SK-N-SH (cell line): ENCODE data around the gene C13orf46. TPM values are rescaled to one million over a fixed set of nuclear protein-coding genes. Genes with fewer than 3 reads are reported as not detected.

Experiments
- CTCF ChIA-PET: fragments of 300-600, 350-600 bp; formaldehyde crosslinking; extraction: SDS; loops from one replicate; lab custom pipeline; 2021; lab: Yijun Ruan, JAX
- POLR2A ChIA-PET: fragments of 350-600 bp; sonication (Branson Sonifier 250); formaldehyde crosslinking; extraction: SDS; loops from one replicate; lab custom pipeline; 2020; ENCODE audit warnings: antibody characterized with exemption, inconsistent platforms; lab: Yijun Ruan, JAX
- DNase-seq: peaks from one replicate; pipeline ENCODE4 v3.0.0; 2012
- H2AFZ ChIP-seq: fragments of 200-600 bp; sonication (generic); 2 replicates; pipeline ENCODE4 v1.8.1; 2016; ENCODE audit warnings: antibody characterized with exemption, mild to moderate bottlenecking, low read depth
- H3F3A ChIP-seq: fragments of 200-600 bp; sonication (generic); replicated peaks from 2 replicates; pipeline ENCODE3; 2016; ENCODE audit warnings: antibody characterized with exemption, mild to moderate bottlenecking; ENCODE audit not compliant: insufficient read depth
- H3K27ac ChIP-seq, 2 experiments: fragments of 200-500 bp in 1 of 2; fragments of 200-600 bp in 1 of 2; sonication (Bioruptor generic) in 1 of 2; sonication (generic), shearing (Covaris generic) in 1 of 2; 2 replicates each; pipeline versions ENCODE4 v1.5.1 to v1.6.1; 2014 to 2016; ENCODE audit warnings: low read depth in 2 of 2, inconsistent platforms in 1 of 2, low read length in 1 of 2, mild to moderate bottlenecking in 1 of 2, mixed read lengths in 1 of 2
- H3K27me3 ChIP-seq: fragments of 200-600 bp; sonication (generic), shearing (Covaris generic); 2 replicates; pipeline ENCODE4 v1.6.1; 2016; ENCODE audit warnings: mixed run types; ENCODE audit not compliant: insufficient read depth
- H3K36me3 ChIP-seq, 2 experiments: fragments of 200-500 bp in 1 of 2; fragments of 200-600 bp in 1 of 2; sonication (Bioruptor generic) in 1 of 2; sonication (generic) in 1 of 2; replicated peaks in 1 of 2; 2 replicates each; pipeline versions ENCODE3 to v1.5.1; 2014 to 2016; ENCODE audit warnings: low read length in 1 of 2, mild to moderate bottlenecking in 1 of 2; ENCODE audit not compliant: insufficient read depth in 2 of 2, control insufficient read depth in 1 of 2
- H3K4me1 ChIP-seq, 2 experiments: fragments of 200-500 bp in 1 of 2; fragments of 200-600 bp in 1 of 2; sonication (Bioruptor generic) in 1 of 2; sonication (generic), shearing (Covaris generic) in 1 of 2; 2 replicates each; pipeline versions ENCODE4 v1.5.1 to v1.6.1; 2014 to 2016; ENCODE audit warnings: low read depth in 1 of 2, low read length in 1 of 2, mixed run types in 1 of 2; ENCODE audit not compliant: insufficient read depth in 2 of 2, control insufficient read depth in 1 of 2
- H3K4me2 ChIP-seq: fragments of 200-600 bp; sonication (generic), shearing (Covaris generic); 2 replicates; pipeline ENCODE4 v1.6.1; 2017; ENCODE audit warnings: mixed run types
- H3K4me3 ChIP-seq, 2 experiments: fragments of 200-500 bp in 1 of 2; fragments of 200-600 bp in 1 of 2; sonication (Bioruptor generic) in 1 of 2; sonication (generic), shearing (Covaris generic) in 1 of 2; 2 replicates each; pipeline versions ENCODE4 v1.5.1 to v1.8.1; 2014 to 2016; ENCODE audit warnings: low read depth in 2 of 2, inconsistent platforms in 1 of 2, low read length in 1 of 2, mild to moderate bottlenecking in 1 of 2, mixed read lengths in 1 of 2, moderate library complexity in 1 of 2
- H3K79me2 ChIP-seq: fragments of 200-600 bp; sonication (generic); 2 replicates; pipeline ENCODE4 v1.8.1; 2017; ENCODE audit warnings: mild to moderate bottlenecking; ENCODE audit not compliant: insufficient read depth
- H3K9ac ChIP-seq: fragments of 200-600 bp; sonication (generic); 2 replicates; pipeline ENCODE4 v1.6.1; 2017; ENCODE audit warnings: mixed run types
- H3K9me2 ChIP-seq: fragments of 200-600 bp; sonication (generic); 2 replicates; pipeline ENCODE4 v1.6.1; 2017; ENCODE audit warnings: mixed run types
- H3K9me3 ChIP-seq: fragments of 200-600 bp; sonication (generic); 2 replicates; pipeline ENCODE4 v1.6.1; 2017; ENCODE audit warnings: mixed run types, mild to moderate bottlenecking, moderate library complexity
- H4K20me1 ChIP-seq: fragments of 200-600 bp; sonication (generic); 2 replicates; pipeline ENCODE4 v1.6.1; 2017; ENCODE audit warnings: mild to moderate bottlenecking, mixed run types; ENCODE audit not compliant: insufficient read depth
- CHD2 ChIP-seq: fragments of 150-350 bp; IDR thresholded peaks from 2 replicates; pipeline ENCODE4 v1.6.1; 2018; ENCODE audit warnings: low read length; ENCODE audit not compliant: partially characterized antibody
- EP300 ChIP-seq, 2 experiments: IDR thresholded peaks; 2 replicates each; pipeline versions ENCODE4 v1.4.0 to v1.6.1; 2012; ENCODE audit warnings: borderline replicate concordance in 1 of 2, low read depth in 1 of 2, low read length in 1 of 2
- EZH2phosphoT487 ChIP-seq: fragments of 200-600 bp; sonication (generic); IDR thresholded peaks from 2 replicates; pipeline ENCODE4 v1.6.1; 2017; ENCODE audit warnings: low read depth, mixed run types, mild to moderate bottlenecking, antibody characterized with exemption, moderate library complexity, borderline replicate concordance
- FOXJ3 ChIP-seq: sonication (generic); formaldehyde crosslinking; IDR thresholded peaks from 2 replicates; pipeline ENCODE4 v1.5.1; 2020; ENCODE audit warnings: mild to moderate bottlenecking, missing genetic modification reagents
- MEF2A ChIP-seq: IDR thresholded peaks from 2 replicates; pipeline ENCODE4 v1.4.0; 2012; ENCODE audit warnings: low read depth, borderline replicate concordance
- REST ChIP-seq: IDR thresholded peaks from 2 replicates; pipeline ENCODE4 v1.6.1; 2012; ENCODE audit warnings: mild to moderate bottlenecking, low read depth, low read length, moderate library complexity
- RFX5 ChIP-seq: IDR thresholded peaks from 2 replicates; pipeline ENCODE4 v1.6.1; 2012; ENCODE audit warnings: mild to moderate bottlenecking, improper control_type of control experiment, low read length
- SIN3A ChIP-seq: IDR thresholded peaks from 2 replicates; pipeline ENCODE4 v1.6.1; 2012; ENCODE audit warnings: low read depth, mild to moderate bottlenecking, low read length, moderate library complexity, borderline replicate concordance
- TCF12 ChIP-seq: IDR thresholded peaks from 2 replicates; pipeline ENCODE4 v1.4.0; 2012
- USF2 ChIP-seq: fragments of 150-350 bp; IDR thresholded peaks from 2 replicates; pipeline ENCODE4 v1.6.1; 2017; ENCODE audit warnings: antibody characterized with exemption, low read length, low read depth, borderline replicate concordance
- WGBS: methylation state at CpG from one replicate; pipeline ENCODE4 v1.1.6; 2017; ENCODE audit warnings: low lambda C conversion rate; 5-methylcytosine and 5-hydroxymethylcytosine counted together
- polyA plus RNA-seq, 3 experiments: library from polyadenylated mRNA; depleted of rRNA; stranded (reverse); fragments of >200 nt; gene quantifications; 2 replicates each; pipeline ENCODE4 v1.2.3, GENCODE V29; 2012
- TF ChIP-seq, protein P1 (sequence below): fragments of 150-350 bp; IDR thresholded peaks from 2 replicates; pipeline ENCODE4 v1.6.1; 2016; ENCODE audit warnings: mild to moderate bottlenecking, low read depth, low read length
- TF ChIP-seq, protein P2 (sequence below): IDR thresholded peaks from 2 replicates; pipeline ENCODE4 v1.4.0; 2012; ENCODE audit warnings: low read depth, borderline replicate concordance

Gene C13orf46
- polyA plus RNA-seq, 1 of the 3 experiments (the other 2 are of a cell fraction): 1.7 TPM

DNA sequence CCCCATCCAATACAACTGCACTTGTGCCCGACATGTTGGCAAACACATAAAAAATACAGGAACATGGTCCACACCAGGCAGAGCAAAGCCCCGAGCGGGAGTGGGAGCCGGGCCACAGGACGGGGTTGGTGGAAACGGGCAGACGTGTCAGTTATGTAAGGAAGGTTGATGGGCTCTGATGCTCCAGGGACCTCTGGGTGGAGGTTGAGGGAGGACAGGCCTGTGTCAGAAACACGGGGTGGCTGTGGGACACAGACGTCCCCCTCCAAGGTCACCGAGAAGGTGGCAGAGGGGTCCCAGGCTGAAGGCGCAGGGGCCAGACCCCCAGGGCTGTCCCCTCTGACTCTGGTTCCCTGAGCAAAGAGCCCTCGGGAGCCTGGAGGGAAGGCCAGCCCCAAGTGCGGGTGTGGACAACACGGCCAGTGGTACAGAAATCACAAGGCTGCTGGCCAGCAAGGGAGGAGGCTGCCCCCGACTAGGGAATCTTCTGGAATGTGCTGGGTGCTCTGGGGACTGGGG, 31.4 kb upstream of the C13orf46 start (continued):
- no peak for TF ChIP-seq USF2

- H3K9ac ChIP-seq: no peak overlapping the region
- no peak for TF ChIP-seq EP300 (IDR thresholded peaks at IDR 0.05; ENCODE audit: borderline replicate concordance in 1 of 2, low read depth in 1 of 2, low read length in 1 of 2)
- TF ChIP-seq, all 33 proteins: peak for 0
- H3K9me2 ChIP-seq: no peaks in the 10 kb centered on the region
Observed at GRCh38 chr13:114004420-114005205, 30.7 kb upstream of the C13orf46 start.

GRCh38 chr13:114002771-114003321, 29.0 kb upstream of the C13orf46 start:
- Histone ChIP-seq H3K27ac (no peak overlapping the region), H3K79me2 (no peaks in the 10 kb centered on the region), H3K4me2 (no peak overlapping the region), H3K36me3 (peaks cover 3 to 29% of the 10 kb centered on the region in 2 experiments), H3F3A (no peaks in the 10 kb centered on the region), H4K20me1 (no peaks in the 10 kb centered on the region), H3K27me3 (no peaks in the 10 kb centered on the region), H3K9me2 (no peaks in the 10 kb centered on the region), H3K9ac (no peak overlapping the region), H3K4me3 (no peak overlapping the region), H3K4me1 (peaks cover 0 to 7% of the 10 kb centered on the region in 2 experiments; a peak in 1 of 4 replicates), H3K9me3 (no peaks in the 10 kb centered on the region), H2AFZ (no peak overlapping the region)
- CTCF ChIA-PET: no interaction called here
- POLR2A ChIA-PET: interaction anchor here (0.6 kb wide), 1 partner anchor 159 kb away, joined by 3 read pairs; no protein-coding TSS in a partner anchor
- 91% methylated on average over 11 of the region's 24 CpGs for WGBS
- no peak for DNase-seq
- TF ChIP-seq REST: no peak
- TF ChIP-seq USF2: no peak
- TF ChIP-seq FOXJ3 (CRISPR knock-in tag): no peak
- TF ChIP-seq CHD2: no peak
- no peak for TF ChIP-seq EZH2phosphoT487
- TF ChIP-seq SIN3A: no peak
- TF ChIP-seq, protein P1, sequence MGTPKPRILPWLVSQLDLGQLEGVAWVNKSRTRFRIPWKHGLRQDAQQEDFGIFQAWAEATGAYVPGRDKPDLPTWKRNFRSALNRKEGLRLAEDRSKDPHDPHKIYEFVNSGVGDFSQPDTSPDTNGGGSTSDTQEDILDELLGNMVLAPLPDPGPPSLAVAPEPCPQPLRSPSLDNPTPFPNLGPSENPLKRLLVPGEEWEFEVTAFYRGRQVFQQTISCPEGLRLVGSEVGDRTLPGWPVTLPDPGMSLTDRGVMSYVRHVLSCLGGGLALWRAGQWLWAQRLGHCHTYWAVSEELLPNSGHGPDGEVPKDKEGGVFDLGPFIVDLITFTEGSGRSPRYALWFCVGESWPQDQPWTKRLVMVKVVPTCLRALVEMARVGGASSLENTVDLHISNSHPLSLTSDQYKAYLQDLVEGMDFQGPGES: no peak
- TF ChIP-seq, protein P2, sequence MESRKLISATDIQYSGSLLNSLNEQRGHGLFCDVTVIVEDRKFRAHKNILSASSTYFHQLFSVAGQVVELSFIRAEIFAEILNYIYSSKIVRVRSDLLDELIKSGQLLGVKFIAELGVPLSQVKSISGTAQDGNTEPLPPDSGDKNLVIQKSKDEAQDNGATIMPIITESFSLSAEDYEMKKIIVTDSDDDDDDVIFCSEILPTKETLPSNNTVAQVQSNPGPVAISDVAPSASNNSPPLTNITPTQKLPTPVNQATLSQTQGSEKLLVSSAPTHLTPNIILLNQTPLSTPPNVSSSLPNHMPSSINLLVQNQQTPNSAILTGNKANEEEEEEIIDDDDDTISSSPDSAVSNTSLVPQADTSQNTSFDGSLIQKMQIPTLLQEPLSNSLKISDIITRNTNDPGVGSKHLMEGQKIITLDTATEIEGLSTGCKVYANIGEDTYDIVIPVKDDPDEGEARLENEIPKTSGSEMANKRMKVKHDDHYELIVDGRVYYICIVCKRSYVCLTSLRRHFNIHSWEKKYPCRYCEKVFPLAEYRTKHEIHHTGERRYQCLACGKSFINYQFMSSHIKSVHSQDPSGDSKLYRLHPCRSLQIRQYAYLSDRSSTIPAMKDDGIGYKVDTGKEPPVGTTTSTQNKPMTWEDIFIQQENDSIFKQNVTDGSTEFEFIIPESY: no peak
- TF ChIP-seq TCF12: no peak
- TF ChIP-seq MEF2A: no peak
- TF ChIP-seq RFX5: no peak

More at GRCh38 chr13:114004420-114005205, 30.7 kb upstream of the C13orf46 start:
- H3K4me2 ChIP-seq: no peak overlapping the region
- no peak overlapping the region for H3K4me3 ChIP-seq
- no peaks in the 10 kb centered on the region for H3K9me3 ChIP-seq
- H3K27me3 ChIP-seq: no peaks in the 10 kb centered on the region
- no peaks in the 10 kb centered on the region; a peak in 1 of 4 replicates for H3K4me1 ChIP-seq
- no peak for DNase-seq
- H4K20me1 ChIP-seq: no peaks in the 10 kb centered on the region
- peaks cover 11 to 29% of the 10 kb centered on the region in 2 experiments for H3K36me3 ChIP-seq
- POLR2A ChIA-PET: no interaction called here
- H2AFZ ChIP-seq: no peak overlapping the region
- H3K79me2 ChIP-seq: no peaks in the 10 kb centered on the region
- 91% methylated on average over 41 of the region's 41 CpGs for WGBS
- no peaks in the 10 kb centered on the region for H3F3A ChIP-seq
- CTCF ChIA-PET: no interaction called here
- H3K27ac ChIP-seq: no peak overlapping the region
